IPS-18c (cell line): ENCODE results near the gene SLC22A23.

Source experiments
- H3K4me3 ChIP-seq: 2 replicates; pipeline ENCODE4 v1.7.0; 2013; ENCODE audit warnings: low read depth, mild to moderate bottlenecking, low read length, moderate library complexity; ENCODE audit not compliant: insufficient read depth
- H3K9me3 ChIP-seq: one replicate; pipeline ENCODE4 v1.6.1; 2013; ENCODE audit warnings: mild to moderate bottlenecking, low read length, moderate library complexity; ENCODE audit not compliant: control insufficient read depth, insufficient read depth

Gene SLC22A23

GRCh38 chr6:3403238-3404173, 53.3 kb downstream of the SLC22A23 start:
- no peak overlapping the region for H3K4me3 ChIP-seq
- no peaks in the 10 kb centered on the region for H3K9me3 ChIP-seq

- Histone ChIP-seq H3K9me3 (no peaks in the 10 kb centered on the region), H3K4me3 (no peak overlapping the region)
Observed at GRCh38 chr6:3402310-3403237, 54.3 kb downstream of the SLC22A23 start.

GRCh38 chr6:3400162-3400561, 56.7 kb downstream of the SLC22A23 start:
- H3K9me3 ChIP-seq, result no peaks in the 10 kb centered on the region
- H3K4me3 ChIP-seq, result no peak overlapping the region

DNA sequence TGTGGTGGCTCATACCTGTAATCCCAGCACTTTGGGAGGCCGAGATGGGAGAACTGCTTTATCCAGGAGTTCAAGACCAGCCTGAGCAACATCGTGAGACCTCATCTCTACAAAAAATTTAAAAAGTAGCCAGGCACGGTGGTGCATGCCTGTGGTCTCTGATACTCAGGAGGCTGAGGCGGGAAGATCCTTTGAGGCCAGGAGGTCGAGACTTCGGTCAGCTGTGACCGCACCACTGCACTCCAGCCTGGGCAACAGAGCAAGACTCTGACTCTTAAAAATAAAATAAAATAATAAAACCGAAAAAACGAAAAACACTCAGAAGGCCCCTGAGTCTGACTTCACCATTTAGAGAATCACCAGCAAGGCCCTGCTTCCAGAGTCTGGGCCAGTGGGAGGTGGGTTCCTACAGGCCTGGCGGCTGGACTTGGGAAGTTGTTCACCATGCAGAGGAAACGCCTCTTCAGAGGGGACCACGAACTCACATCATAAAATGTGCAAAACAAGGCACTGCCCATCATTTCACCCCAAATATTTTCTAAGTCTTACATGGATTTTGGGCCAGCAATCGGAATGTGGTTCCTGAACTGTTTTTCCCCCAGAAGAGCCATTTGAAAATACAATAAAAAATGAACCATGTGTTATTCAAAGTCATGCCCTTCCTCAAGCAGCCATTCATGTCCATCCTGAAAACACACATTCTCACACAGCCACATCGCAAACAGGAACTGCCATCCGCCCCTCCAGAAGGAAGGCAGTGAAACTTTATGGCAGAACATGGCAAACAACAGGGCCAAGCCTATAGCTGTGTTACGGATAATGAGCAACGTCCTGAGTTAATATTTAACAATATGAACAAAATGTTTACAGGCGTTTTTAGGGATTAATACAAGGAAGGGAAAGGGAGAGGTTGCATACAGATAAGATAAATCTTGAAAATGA, 57.8 kb downstream of the SLC22A23 start:
- H3K9me3 ChIP-seq, result no peaks in the 10 kb centered on the region
- H3K4me3 ChIP-seq, result no peak overlapping the region

DNA sequence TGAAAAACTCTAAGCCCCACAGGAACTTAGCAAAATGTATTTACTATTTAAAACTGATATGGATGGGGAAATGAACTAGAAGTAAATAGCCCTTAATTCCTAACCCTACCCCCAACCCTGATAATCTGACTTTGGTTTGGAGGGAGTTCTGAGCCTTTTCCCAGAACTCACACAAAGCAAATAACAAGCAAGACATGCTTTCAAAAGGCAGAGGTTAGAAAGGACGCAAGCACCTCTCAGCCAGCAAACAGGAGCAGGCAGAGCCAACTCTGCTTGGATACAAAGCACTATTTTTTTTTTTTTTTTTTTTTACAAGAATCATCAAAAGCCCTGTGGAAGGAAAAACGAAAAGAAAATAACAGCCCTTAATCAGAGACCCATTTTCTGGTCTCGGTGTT, 58.7 kb downstream of the SLC22A23 start:
- H3K4me3 ChIP-seq, result no peak overlapping the region
- H3K9me3 ChIP-seq, result no peaks in the 10 kb centered on the region

DNA sequence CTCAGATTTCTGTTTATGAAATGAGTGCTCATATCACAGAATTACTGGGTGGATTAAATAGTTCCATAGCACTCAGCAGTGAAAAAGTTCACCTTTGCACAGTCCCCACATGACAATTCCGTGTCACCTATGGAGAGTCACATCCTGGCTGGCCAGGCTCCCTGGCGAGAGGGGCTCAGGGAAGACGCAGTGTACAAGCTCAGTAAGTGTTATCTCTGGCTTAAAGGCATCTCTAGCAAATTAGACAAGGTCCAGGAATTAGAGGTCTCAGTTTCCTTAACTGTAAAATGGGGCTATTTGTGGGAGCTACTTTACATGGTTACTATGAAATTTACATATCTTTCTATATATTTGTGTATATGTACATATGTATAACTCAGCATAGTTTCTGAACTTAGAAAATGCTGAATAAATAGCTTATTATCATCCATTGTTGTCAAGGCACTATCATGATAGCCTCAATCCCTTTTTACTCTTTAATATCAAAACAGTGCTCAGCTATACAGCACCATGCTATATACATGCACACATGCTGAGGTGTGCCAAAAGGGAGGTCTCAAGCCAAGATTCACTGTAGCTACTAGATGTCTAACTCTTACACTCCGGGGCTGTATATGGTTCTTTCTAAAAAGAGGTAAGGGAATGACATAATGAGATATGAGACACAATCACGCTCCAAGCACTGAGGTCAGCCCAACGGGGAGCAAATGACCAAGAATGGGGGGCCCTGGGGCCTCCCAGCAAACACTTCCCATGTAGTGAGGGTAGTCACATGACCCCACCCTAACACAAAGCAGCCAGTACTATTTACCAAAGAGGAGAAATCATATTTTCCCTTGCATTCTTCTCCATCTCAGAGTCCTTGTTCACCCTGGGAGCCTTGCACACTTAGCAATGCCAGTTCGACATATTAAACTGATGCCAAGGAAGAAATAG, 59.4 kb downstream of the SLC22A23 start:
- H3K4me3 ChIP-seq, result no peak overlapping the region
- no peaks in the 10 kb centered on the region for H3K9me3 ChIP-seq

DNA sequence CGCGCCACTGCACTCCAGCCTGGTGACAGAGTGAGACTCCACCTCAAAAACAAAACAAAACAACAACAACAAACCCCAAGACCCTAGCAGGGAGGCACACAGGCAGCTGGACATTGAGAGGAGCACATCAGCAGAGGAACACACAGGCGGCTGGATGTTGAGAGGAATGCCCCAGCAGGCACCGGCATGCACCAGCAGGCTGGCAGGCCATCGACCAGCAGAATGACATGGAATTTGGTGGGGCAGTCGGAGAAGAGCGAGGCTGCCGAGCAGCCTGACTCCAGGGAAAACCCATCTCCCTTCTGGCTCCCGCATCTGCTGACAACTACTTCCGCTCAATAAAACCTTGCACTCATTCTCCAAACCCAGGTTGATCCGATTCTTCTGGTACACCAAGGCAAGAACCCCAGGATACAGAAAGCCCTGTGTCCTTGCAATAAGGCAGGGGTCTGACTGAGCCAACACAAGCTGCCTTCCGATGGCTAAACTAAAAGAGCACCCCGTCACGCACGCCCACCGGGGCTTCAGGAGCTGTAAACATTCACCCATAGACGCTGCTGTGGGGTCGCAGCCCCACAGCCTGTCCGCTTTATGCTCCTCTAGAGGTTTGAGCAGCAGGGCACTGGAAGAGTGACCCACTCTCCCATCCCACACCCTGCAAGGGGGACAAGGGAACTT, 60.2 kb downstream of the SLC22A23 start:
- Histone ChIP-seq H3K9me3 (no peaks in the 10 kb centered on the region), H3K4me3 (no peak overlapping the region)

GRCh38 chr6:3394671-3395070, 62.2 kb downstream of the SLC22A23 start:
- no peak overlapping the region for H3K4me3 ChIP-seq
- H3K9me3 ChIP-seq, result no peaks in the 10 kb centered on the region

GRCh38 chr6:3393836-3394202, 63.0 kb downstream of the SLC22A23 start:
- Histone ChIP-seq H3K9me3 (no peaks in the 10 kb centered on the region), H3K4me3 (no peak overlapping the region)

DNA sequence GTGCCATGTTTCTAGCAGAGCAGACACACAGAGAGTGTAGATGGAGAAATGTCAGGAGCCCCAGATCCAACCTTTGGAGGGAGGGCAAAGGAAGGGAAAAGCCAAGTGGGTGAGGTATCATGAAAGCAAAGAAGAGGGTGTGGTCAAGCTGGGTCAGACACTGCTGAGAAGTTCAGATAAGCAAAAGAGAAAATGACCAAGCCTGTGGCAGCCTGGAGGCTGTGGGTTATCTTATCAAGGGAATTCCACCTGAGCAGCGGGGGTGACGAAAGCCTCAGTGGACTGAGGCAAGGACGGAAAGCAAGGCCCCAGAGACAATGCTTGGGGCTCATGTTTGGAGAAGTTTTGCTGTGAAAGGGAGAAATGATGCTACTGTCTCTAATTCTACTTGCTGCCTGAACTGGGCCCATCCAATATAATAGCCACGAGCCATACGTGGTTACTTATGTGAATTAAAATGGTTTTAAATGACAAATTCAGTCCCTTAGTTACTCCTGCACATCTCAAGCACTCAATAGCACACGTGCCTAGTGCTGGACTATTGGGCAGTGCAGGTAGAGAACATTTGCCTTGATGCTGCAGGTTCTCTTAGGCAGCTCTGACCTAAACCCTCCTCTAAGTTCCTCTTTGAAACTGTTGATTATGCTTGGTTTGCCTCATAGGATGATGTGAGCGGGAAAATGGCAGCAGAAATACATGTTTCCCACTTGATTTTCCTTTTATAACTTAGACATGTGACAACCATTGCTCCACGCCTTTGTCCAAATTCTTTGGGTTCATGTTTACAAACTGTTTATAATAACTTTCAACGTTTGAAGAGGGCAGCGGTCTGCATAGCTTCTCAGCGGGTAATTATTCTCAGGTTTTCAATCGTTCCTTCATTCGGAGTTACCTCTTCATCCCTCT, 63.7 kb downstream of the SLC22A23 start:
- Histone ChIP-seq H3K9me3 (no peaks in the 10 kb centered on the region), H3K4me3 (no peak overlapping the region)

DNA sequence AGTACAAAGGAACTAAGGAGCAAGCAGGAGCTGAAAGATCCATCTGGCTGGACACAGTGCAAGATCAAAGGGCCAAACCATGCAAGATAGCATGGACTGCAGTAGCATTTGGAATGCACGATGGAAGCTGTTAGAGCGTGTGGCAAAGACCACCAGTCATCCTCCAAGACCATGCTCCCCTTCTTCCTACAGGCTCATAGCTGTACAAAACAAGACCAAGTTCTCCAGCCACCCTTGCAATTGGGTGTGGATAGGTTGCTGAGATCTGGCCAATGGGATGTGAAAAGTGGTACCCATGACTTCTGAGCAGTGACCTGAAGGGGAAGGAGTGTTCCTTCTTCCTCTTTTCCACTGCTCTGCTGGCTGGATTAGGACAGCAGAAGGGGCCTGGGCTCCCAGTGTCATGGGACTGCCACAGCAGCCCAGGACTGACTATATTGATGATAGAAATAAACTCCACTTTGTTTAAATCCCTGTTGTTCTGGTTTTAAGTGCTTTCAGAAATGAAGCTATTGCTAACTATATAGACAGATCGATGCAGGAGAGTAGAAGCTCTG, 64.9 kb downstream of the SLC22A23 start:
- no peak overlapping the region for H3K4me3 ChIP-seq
- no peaks in the 10 kb centered on the region for H3K9me3 ChIP-seq

DNA sequence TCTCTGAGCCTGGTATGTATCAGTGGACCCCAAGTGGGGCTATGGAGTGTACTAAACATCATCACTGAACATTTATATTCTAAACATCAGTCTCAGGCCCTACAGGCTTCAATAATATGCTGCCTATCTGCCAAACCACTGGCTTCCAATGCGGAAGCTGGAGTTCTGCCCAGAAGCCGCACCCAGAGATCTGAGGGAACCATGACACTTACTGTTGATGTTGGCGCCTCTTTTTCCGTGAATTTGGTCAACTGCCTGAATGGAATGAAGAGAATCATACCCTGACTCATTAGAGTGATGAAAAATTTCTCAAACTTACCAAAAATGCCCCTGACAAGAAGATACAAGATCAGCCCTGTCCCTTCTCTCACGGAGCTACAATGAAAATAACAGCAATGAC, 66.2 kb downstream of the SLC22A23 start:
- Histone ChIP-seq H3K4me3 (no peak overlapping the region), H3K9me3 (no peaks in the 10 kb centered on the region)

DNA sequence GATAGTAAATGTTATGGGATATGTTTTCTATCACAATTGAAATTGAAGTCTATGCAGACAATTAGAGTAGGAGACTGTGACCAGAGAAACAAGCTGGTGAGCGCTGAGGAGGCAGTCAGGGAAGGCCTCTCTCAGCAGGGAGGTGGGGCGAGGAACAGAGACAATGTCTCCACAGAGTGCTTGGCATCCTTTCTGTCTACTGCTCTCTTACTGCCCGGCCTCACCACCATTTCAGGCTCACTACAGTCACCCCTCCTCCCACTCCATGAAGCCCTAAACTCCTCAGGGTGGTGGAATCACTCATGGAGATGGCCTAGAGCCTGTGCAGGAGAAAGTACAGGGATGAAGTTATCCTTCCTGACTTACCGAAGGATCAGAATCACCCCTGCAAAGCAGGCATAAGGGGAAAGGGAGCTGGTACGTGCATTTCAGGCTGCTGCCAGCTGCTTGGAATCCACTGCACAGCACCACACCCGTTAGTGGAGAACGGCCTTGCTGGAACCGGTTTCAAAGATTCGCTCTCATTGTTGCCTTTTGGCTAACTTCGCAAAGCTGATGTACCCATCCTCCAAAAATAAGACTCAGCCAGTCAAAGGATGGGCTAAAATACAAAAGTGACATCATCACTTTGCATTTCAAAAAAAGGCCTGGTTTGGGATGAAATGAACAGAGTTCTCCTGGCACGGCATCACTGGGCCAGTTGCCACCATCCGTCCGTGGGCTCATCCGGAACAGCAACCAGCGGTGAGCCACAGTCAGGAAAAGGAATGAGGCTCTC, 67.3 kb downstream of the SLC22A23 start:
- no peak overlapping the region for H3K4me3 ChIP-seq
- H3K9me3 ChIP-seq, result no peaks in the 10 kb centered on the region

- H3K9me3 ChIP-seq, result no peaks in the 10 kb centered on the region
- H3K4me3 ChIP-seq, result no peak overlapping the region
Observed at GRCh38 chr6:3388786-3389185, 68.1 kb downstream of the SLC22A23 start.
